HuH-7.5 (cell line): ENCODE measurements around the gene ADI1.

Source experiments
- DNase-seq: peaks from one replicate; pipeline ENCODE4 v3.0.0; 2011; ENCODE audit warnings: low spot score

ADI1 gene, protein sequence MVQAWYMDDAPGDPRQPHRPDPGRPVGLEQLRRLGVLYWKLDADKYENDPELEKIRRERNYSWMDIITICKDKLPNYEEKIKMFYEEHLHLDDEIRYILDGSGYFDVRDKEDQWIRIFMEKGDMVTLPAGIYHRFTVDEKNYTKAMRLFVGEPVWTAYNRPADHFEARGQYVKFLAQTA

DNA sequence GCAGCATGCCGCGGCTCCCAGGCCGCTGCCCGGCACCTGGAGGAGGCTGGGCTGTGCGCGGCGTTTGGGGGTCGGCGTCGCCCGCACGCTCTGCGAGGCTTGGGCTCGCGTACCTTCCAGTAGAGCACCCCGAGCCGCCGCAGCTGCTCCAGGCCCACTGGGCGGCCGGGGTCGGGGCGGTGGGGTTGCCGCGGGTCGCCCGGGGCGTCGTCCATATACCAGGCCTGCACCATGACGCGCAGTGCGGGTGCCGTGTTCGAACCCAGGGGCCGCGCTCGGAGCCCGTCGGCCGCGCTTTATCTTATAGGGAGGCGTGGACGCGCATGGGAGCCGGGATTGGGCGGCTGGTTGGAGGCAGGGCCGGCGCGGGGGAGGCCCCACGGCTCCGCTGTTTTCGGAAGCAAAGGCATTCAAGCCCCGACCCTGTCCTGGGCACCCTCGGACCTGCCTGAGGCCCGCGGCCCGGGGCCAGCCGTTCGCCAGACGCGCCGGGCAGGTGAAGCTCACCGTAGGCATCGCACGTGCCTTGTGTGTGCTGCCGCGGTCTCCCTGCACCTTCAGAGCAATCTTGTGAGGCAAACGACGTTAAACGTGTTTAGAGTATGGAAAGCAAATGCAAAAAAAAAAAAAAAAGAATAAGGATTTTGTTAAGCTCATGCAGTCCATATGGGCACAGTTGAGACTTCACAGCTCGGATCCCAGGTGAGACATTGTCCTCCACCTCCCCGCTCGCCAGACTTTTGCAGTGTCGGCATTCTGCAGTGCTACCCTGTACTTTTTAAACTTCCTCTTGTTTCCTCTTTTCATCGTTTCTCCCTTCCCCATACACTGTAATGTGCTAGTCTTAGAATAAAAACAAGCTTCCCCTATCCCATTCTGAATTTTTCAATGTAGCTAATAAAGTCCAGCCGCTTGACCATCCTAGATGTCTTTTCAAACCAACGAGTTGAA is at the start of gene ADI1:
TSS of gene ADI1 (minus strand) at position 277 of the 951 bp plus-strand sequence. CDS start at position 233, 44 bp downstream.
- DNase-seq, result peak; percentile 81

GRCh38 chr2:3566806-3567205 is 47.5 kb upstream of the ADI1 start:
- DNase-seq, result no peak

- no peak for DNase-seq
Measured at GRCh38 chr2:3565117-3565516, 45.8 kb upstream of the ADI1 start.

DNA sequence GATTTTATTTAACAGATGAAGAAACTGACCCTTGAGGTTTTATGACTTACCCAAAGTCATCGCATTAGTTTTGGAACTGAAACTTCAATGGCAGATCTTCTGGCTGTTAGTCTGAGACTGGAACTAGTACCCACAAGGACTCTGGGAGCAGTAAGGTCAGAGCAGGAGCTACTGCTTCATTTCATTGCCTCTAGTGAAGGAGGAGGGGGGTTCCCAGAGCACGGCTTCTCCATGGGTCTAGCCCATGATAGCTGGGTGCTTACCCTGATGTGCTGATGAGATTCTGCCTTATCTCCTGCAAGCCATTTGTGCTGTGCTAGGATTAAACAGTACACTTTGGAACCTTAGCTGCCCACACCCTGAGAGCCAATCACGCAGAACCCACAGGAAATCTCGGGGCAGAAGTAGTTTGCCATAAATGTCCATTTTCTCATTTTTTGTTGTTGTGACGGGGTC is 44.2 kb upstream of the ADI1 start:
- no peak for DNase-seq

- peak; percentile 95 for DNase-seq
Measured at GRCh38 chr2:3558205-3559014, 39.1 kb upstream of the ADI1 start, which contains the start of gene RNASEH1. Gene RNASEH1 (minus strand): TSS chr2:3558333. CDS start chr2:3558260, 73 bp downstream.

- peak; percentile 30 for DNase-seq
Measured at GRCh38 chr2:3557639-3558204, 38.4 kb upstream of the ADI1 start.

- no peak for DNase-seq
Measured at GRCh38 chr2:3553946-3554345, 34.6 kb upstream of the ADI1 start.

DNA sequence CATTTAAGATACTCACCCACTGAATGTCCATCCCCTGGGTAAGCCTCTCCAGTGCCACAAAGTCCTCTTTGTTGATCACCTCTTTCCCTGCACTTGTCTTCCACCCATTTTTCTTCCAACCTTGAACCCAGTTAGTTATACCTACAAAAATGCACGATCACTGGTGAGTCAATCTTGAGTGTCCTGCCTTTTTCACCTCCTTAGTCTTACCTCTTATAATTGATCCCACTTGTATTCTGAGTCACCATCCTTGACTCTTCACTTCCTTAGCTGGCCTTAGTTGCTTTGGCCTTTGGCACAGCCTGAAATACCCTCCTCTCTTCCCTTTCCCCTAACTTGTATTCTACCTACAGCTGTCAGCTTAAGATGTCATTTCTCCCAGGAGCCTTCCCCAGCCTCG is 28.6 kb upstream of the ADI1 start:
- no peak for DNase-seq

DNA sequence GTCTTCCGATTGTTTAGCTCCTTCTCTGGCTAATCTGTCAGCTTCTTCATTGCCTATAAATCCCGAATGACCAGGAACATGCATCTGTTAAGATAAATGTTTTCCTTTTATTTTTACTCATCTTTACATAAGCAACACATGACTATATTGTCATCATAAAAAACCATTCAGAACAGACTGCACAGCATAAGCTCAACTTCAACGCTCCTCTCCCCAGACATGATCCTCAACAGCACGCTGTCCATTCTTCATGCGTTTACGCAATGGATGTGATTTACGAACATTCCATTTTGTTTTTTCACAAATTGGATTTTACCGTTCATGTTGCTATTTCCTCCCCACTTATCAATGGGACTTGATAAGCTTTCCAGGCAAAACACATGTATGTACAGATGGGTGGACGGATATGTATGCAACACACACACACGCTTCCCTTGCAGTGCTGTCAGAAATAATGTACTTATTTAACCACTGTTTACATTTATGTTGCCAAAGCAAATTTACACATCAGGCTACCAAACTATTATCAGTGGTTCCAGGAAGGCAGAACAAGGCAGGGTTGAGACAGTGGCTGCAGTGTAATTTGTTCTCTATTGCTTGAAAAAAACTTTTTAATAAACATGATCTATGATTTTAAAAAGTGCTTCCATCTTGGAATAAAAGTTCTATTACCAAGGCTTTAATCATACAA is 26.6 kb upstream of the ADI1 start:
- DNase-seq, result no peak

GRCh38 chr2:3543023-3543683 is 23.8 kb upstream of the ADI1 start:
- DNase-seq, result no peak

DNA sequence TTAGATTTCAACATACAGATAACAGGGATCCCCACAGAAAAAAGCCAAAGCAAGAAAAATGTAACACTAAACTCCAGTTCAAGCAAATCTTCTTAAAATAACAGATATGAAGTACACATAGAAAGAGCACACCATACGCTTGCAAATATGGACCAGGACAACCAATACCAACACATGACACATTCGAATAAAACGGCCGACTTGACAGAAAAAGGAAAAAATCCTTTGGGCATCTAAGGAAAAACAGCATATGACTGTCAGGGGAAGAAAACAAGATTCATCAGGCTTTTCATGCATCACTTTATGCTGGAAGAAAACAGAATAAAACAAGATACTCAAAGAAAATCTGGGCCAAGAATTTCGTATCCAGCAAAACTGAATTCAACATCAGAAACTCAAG is 22.8 kb upstream of the ADI1 start:
- no peak for DNase-seq

DNA sequence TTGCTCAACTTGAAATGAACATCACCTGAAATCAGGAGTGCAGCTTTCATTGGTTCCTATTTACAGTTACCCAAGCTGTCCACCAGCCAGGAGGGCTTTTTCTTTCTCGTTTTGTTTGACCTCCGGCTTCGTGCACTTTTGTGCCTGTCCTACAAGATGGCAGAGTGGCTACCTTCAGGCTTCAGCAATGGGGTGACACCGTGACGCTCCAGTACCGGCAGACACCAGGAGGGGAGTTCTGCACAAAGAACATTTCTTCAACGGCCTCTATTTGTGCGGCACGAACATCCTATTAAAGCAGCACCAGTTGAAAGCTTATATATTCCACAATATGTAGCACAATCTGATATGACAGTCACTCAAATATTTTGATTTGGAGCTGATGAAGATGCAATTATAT is 20.5 kb upstream of the ADI1 start:
- no peak for DNase-seq

DNA sequence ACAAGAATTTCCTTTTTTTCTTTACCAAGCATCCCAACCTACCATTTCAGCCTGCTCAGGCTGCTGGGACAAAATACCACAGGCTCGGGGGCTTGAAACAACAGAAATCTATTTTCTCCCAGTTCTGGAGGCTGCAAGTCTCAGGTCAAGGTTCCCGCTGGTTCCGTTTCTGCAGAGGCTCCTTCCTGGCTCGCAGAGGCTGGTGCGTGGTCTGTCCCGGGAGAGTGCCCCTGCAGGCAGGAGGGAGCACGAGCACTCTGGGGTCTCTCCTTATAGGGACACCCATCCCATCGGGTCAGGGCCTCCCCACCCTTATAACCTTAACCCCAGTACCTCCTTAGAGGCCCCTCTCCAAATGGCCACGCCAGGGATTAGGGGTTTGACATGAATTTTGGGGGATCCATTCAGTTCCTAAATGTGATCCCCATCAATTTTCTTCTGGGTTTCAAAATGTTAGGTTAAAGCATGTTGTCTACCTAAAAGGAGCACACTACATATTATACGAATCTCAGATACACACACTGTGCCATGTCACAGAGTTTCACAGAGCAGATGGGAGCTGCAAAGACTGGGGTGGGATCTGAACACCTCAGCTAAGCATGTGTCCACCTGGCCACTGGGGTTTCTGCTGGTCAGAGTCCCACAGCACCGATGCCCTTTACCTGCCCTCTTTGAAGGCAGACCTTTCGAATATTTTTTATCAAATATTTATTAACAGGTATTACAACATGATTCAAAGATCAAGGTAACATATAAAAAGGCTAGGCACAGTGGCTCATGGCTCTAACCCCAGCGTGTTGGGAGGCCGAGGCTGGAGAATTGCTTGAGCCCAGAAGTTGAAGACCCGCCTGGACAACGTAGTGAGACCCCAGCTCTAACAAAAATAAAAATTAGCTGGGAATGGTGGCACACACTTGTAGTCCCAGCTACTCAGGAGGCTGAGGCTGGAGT is 17.6 kb upstream of the ADI1 start:
- peak; percentile 37 for DNase-seq

GRCh38 chr2:3535794-3536681 is 16.7 kb upstream of the ADI1 start:
- peak; percentile 47 for DNase-seq

GRCh38 chr2:3535467-3535793 is 16.1 kb upstream of the ADI1 start:
- no peak for DNase-seq

DNA sequence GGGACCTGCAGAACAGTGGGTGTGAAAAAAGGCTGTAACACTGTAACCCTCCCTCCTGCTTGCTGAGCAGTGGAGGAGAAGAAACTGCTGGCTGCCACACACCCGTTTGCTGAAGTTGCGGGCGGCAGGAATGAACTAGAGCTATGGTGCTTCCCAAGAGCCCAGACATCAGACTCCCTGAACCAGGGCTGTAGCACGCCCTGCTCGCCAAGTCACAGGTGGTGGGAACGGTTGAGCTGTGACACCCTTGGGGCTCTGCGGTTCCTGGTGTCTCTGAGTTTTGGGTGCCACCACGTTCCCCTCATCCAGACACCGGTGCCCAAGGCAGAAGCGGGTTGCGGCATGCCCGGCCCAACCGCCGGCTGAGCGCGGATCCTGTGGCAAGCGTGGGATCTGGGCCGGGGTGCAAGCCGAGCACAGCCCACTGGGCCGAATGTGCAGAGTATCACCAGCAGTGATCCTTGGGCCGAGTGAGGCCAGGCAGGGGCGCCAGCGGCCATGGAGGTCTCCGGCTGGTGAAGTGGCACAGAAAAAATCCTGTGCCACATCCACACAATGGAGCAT is 15.0 kb upstream of the ADI1 start:
- DNase-seq, result no peak

DNA sequence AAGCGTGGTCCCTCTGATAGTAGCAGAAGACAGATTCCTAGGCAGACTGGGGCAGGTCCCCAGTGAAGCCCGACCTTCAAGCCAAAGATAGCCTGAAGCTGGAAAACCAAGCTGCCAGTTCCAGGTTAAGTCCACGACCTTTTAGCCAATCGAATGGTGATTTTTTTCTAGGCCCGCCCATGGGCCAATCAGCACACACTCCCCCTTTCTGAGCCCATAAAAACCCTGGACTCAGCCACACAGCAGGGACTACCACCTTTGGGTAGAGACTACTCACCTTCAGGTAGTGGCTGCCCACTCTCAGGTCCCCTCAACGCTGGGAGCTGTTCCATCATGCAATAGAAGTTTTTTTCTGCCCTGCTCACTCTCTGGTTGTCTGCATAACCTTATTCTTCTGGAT is 14.5 kb upstream of the ADI1 start:
- no peak for DNase-seq

GRCh38 chr2:3532941-3533340 is 13.6 kb upstream of the ADI1 start:
- no peak for DNase-seq
